Activated gamma-delta T cell treated with Interleukin-2 at 50 U/mL for 16 hours (primary cell): Measurements from ENCODE around the gene IFNGR1.
A peak's percentile ranks its signal among the peaks of the same experiment; 100 is the strongest.
"Not testable (repeated sequence)": the region's sequence is repeated elsewhere in the genome, so short reads cannot be mapped to it uniquely, and the experiment has no call there.

Source experiments
- DNase-seq: peaks from one replicate; pipeline ENCODE4 v3.0.0-alpha.2; 2020

Gene IFNGR1

GRCh38 chr6:137218917-137219663 is at the start of gene IFNGR1:
IFNGR1 (minus strand) TSS chr6:137219385; CDS start chr6:137219327, 58 bp downstream.
- DNase-seq = peak; percentile 94

- DNase-seq = no peak
These were observed 49.7 kb upstream of the IFNGR1 start for GRCh38 chr6:137268911-137269310.

DNA sequence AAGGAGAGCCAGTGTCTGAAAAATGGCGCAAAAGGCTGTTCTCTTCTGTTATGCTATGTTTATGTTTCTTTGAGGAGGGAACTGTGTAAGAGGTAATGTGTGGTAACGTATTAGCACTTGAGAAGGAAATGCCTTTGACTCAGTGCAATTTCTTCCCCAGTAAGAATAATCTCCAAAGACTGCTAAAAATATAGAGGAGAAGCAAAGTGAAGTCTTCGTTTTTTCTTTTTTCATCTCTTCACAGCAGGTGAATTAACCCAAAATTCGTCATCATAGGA is 47.1 kb upstream of the IFNGR1 start:
- no peak for DNase-seq

DNA sequence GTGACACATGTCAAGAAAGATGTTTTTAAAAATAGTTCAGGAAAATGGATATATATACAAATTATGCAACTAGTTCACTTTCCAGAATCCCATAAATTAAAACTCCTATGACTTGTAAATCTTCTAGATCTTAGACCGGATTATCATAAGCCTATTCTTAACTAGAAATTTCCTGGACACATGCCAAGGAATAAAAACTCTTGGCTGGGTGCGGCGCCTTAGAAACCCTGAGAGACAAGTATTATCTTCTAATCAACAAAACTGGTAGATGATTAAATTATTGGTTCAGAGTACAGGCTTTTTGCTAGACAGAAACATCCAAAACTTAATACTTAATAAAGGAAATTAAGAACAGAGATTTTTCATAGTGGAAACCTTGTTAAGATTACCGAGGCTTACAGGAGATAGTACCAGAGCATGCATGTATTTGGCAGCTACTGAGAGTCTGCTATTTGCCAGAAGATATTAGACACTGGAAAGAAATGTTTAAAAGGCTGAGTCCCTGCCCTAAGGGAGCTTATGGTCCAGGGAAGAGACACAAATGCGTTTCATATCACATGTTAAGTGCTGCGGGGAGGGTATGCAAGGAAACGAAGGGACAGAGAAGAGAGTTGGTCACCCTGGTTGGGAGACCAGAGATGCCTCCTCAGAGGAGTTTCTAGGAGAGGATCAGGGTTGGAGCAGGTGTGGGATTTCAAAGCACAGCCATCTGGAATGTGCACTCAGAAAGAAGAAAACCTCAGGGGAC is 46.5 kb upstream of the IFNGR1 start:
- DNase-seq = no peak

DNA sequence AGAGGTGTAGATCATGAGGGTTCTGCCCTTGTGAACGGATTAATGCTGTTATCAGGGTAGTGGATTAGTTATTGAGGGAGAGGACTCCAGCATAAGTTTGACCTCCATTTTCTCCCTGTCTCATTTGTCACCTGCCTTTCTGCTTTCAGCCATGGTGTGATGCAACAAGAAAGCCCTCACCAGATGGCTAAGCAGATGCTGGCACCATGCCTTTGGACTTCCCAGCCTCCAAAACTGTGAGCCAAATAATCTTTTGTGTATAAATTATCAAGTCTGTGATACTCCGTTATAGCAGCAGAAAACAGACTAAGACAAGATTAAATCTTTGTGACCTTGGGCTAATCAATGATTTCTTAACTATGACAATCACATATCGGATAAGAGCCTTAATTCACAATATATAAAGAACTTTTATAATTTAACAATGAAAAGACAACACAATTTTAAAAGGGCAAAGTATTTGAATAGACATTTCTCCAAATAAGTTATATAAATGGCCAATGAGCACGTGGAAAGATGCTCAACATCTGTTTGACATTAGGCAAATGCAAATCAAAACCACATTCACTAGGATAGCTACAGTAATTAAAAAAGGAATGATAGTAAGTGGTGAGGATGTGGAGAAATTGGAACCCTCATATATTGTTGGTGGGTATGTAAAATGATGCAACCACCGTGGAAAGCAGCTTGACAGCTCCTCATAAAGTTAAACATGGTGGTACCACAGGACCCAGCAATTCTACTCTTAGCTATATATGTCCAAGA is 45.3 kb upstream of the IFNGR1 start:
- DNase-seq = no peak

DNA sequence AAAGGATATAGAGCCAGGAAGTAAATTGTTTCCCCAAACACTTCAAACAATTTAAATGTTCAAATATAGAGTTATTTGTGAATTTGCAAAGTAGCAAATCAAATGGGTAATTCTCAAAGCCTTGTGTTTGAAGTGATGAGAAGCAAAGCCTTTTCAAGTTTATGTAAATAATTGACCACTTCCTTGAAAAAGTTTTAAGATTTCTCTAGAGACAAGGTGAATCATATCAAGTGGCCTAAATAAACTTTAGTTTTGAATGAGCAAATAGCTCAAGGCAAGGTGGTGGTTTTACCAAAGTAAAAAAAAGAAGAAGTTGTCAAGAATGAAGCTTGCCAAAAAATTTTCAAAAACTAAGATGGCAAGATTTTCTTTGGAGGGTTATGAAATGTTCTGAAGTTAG is 42.6 kb upstream of the IFNGR1 start:
- no peak for DNase-seq

GRCh38 chr6:137261361-137261760 is 42.2 kb upstream of the IFNGR1 start:
- no peak for DNase-seq

GRCh38 chr6:137260217-137260616 is 41.0 kb upstream of the IFNGR1 start:
- no peak for DNase-seq

GRCh38 chr6:137259349-137259748 is 40.2 kb upstream of the IFNGR1 start:
- DNase-seq = no peak

DNA sequence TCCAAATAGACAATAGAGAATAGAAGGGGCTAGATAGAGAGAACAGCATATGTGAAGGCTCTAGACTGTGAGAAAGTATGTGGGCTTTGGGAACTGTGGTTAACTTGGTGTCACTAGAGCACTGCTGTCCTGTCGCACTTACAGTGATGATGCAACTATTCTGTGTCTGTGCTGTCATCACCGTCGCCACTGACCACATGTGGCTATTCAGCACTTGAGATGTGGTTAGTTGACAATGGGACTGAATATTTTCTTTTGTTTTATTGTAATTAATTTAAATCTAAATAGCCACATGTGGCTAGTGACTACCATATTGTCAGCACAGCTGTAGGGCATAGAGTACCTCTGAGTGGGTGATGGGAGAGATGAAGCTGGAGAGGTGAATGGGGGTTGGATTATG is 39.0 kb upstream of the IFNGR1 start:
- DNase-seq = no peak

DNA sequence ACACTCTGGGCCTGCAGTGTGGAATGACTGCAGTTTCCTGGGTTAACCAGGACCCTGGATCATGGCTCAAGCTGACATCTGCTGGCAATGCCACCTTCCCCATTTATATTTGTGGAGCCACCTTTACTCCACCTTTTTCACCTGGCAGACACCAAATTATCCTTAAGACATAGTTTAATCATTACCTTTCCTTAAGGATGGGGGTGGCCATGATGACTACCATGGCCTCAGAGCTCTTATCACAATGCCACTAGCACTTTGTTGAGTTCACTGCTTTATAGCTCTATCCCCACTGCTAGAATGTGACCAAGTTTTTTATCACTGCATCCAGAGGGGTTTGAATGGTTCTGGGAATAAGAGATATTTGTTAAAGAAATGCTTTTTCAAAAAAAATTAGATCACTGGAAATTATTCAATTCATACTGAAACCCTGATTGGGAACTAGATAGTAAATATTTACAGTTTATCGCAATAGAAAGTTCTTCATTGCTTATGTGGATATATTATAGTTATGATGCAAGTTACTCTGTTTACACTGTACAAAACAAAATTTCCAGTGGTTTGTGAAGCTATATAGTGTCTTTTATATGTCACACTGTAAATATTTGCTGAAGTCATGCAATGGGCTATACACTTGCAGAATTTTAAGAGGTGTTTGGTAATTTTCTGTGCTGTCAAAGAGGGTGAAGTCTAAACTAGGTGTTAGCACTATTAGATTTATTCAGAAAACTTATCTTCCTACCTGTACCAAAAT is 37.3 kb upstream of the IFNGR1 start:
- no peak for DNase-seq

- DNase-seq = no peak
These were observed 35.8 kb upstream of the IFNGR1 start for GRCh38 chr6:137254966-137255365.

- not testable (repeated sequence) for DNase-seq
These were observed 35.2 kb upstream of the IFNGR1 start for GRCh38 chr6:137254430-137254829.

GRCh38 chr6:137248702-137249101 is 29.5 kb upstream of the IFNGR1 start:
- no peak for DNase-seq

DNA sequence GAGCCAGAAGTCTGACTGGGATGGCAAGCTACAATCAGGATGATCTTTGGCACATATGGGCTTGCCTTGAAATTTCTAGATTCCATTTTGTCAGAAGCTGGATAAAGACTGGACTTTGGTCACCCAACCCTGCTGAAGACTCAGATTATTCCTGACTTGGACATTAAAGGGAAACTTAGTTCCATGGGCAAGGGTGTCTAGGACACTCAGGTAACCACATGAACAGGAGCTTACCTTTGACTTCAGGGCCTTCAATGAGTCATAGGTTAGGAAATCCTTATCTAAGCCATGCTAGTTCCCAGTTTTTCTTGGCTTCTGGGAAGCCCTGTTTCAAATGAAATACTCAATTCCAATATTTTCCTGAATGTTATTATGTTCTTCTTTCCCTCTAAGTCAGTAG is 28.5 kb upstream of the IFNGR1 start:
- DNase-seq = no peak

GRCh38 chr6:137246791-137247202 is 27.6 kb upstream of the IFNGR1 start:
- no peak for DNase-seq

- no peak for DNase-seq
These were observed 27.0 kb upstream of the IFNGR1 start for GRCh38 chr6:137246164-137246563.

GRCh38 chr6:137241481-137242038 is 22.4 kb upstream of the IFNGR1 start:
- DNase-seq = no peak

DNA sequence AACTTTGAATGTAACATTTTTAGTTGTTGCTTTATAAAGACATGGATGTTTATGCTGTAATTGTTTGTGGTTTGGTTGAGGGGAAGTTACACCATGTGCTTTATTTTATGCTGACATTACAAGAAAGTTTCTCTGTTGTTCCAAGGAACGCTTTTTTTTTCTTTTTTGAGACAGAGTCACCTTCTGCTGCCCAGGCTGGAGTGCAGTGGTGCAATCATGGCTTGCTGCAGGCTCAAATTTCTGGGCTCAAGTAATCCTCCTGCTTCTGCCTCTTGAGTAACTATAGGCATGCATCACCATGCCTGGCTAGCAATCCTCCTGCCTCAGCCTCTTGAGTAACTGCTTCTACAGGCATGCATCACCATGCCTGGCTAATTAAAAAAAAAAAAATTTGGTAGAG is 21.0 kb upstream of the IFNGR1 start:
- DNase-seq = no peak

DNA sequence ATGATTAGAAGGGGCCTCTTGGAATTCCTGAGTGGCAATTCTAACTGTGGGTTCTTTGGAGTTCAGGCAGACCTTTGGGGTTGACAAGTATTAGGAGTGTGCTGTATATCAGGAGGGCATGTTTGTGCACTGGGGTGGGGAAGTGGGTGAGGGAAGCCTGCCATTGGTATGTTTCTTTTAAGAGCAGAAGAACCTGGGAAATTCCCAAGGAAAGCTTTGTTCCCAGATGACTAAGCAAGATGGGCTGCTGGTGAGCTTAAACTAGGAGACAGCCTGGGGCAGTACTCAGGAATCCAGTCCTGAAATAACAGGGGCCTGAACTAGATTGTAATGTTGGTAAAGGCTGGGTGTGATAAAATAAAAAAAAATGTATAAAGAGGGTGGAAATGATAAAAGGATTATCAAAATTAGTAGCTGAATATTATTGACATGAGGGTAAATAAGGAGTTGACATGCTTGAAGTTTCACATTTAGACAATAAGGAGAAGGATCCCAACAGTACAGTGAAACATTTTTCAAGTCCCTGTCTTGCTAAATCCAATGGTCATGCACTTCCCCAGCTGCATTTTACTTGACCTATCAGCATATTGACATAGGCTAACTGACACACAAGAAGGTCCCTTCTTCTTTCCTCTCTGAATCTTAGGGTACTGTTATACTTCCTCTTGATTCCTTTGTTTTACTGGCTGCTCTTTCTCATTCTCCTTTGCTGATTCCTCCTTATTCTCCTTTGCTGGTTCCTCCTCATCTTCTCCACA is 18.4 kb upstream of the IFNGR1 start:
- DNase-seq = no peak

DNA sequence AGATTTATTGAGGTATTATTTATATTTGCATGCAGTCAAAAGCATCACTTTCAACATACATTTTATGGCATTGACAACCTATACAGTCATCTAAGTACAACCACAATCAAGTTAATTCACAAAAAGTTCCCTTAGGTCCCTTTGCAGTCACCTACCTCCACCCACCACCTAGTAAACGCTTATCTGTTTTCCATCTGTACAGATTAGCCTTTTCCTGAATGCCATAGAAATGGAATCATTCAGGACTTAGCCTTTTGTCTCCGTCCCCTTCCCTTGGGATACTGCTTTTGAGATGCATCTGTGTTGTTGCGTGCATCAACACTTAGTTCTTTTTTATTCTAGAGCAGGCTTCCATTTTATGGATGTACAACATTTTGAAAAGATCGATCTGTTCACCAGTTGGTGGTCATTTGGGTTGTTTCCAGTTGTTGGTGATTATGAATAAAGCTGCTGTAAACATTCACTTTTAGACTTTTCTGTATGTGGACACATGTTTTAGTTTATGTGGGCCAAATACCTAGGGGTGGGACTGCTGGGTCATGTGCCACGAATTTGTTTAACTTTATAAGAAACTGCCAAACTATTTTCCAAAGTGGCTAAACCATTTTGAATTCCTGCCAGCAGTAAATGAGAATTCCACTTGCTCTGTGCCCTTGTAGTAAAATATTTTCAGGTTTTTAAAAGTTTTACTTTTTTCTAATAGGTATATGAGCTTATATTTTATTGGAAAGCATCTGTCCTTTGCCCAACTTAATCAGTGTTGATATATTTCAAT is 17.6 kb upstream of the IFNGR1 start:
- no peak for DNase-seq
